Measurements from ENCODE around the gene SZRD1. TPM values are rescaled to one million over a fixed set of nuclear protein-coding genes. Genes with fewer than 3 reads are reported as not detected.
A peak's percentile ranks its signal among the peaks of the same experiment; 100 is the strongest.

The SZRD1 gene
- total RNA-seq, 1 donor from 2014 or later, result 110 TPM

DNA sequence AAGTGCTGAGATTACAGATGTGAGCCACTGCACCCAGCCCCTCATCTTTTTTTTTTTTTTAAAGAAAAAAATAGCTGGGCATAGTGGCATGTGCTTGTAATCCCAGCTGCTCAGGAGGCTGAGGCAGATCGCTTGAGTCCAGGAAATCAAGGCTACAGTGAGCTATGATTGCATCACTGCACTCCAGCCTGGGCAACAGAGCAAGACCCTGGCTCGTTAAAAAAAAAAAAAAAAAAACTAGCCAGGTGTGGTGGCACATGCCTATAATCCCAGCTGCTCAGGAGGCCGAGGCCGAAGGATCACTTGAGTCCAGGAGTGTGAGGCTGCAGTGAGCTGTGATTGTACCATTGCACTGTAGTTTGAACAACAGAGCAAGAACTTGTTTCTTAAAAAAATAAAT is 13.8 kb downstream of the SZRD1 start:
- no peaks in the 10 kb centered on the region for H3K36me3 ChIP-seq
- H3K27me3 ChIP-seq, result no peaks in the 10 kb centered on the region
- H3K27ac ChIP-seq, result no peak overlapping the region
- DNase-seq (no peak), ATAC-seq (no peak)
- H3K4me1 ChIP-seq, result peaks cover 28% of the 10 kb centered on the region
- H3K9me3 ChIP-seq, result no peaks in the 10 kb centered on the region
- intact Hi-C loops (cut with DNase I), result no loop called here
- no peak overlapping the region for H3K4me3 ChIP-seq
- TF ChIP-seq, protein P1, sequence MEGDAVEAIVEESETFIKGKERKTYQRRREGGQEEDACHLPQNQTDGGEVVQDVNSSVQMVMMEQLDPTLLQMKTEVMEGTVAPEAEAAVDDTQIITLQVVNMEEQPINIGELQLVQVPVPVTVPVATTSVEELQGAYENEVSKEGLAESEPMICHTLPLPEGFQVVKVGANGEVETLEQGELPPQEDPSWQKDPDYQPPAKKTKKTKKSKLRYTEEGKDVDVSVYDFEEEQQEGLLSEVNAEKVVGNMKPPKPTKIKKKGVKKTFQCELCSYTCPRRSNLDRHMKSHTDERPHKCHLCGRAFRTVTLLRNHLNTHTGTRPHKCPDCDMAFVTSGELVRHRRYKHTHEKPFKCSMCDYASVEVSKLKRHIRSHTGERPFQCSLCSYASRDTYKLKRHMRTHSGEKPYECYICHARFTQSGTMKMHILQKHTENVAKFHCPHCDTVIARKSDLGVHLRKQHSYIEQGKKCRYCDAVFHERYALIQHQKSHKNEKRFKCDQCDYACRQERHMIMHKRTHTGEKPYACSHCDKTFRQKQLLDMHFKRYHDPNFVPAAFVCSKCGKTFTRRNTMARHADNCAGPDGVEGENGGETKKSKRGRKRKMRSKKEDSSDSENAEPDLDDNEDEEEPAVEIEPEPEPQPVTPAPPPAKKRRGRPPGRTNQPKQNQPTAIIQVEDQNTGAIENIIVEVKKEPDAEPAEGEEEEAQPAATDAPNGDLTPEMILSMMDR (IDR thresholded peaks at IDR 0.05), result no peak

DNA sequence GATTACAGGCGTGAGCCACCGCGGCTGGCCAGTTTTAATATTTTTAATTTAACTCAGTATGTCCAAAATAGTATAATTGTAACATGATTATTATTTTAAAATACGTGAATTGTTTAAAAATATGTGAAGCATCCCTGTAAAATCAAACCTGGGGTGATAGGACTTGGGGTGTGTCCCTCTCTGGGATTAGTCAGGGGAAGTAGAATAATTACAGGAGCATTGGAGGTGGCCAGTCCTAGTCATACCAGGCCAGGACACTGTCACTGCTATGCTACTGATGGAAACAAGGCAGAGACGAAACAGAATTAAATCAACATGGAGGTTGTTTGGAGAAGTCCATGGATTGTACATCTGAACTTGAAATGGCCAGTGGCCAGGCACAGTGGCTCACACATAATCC is 16.8 kb downstream of the SZRD1 start:
- Histone ChIP-seq H3K27ac (no peak overlapping the region), H3K4me3 (no peak overlapping the region), H3K9me3 (no peaks in the 10 kb centered on the region), H3K36me3 (no peaks in the 10 kb centered on the region), H3K4me1 (peaks cover 33% of the 10 kb centered on the region), H3K27me3 (no peaks in the 10 kb centered on the region)
- ATAC-seq, result no peak
- TF ChIP-seq, protein P1 (IDR thresholded peaks at IDR 0.05), result no peak
- intact Hi-C loops (cut with DNase I), result no loop called here
- no peak for DNase-seq

DNA sequence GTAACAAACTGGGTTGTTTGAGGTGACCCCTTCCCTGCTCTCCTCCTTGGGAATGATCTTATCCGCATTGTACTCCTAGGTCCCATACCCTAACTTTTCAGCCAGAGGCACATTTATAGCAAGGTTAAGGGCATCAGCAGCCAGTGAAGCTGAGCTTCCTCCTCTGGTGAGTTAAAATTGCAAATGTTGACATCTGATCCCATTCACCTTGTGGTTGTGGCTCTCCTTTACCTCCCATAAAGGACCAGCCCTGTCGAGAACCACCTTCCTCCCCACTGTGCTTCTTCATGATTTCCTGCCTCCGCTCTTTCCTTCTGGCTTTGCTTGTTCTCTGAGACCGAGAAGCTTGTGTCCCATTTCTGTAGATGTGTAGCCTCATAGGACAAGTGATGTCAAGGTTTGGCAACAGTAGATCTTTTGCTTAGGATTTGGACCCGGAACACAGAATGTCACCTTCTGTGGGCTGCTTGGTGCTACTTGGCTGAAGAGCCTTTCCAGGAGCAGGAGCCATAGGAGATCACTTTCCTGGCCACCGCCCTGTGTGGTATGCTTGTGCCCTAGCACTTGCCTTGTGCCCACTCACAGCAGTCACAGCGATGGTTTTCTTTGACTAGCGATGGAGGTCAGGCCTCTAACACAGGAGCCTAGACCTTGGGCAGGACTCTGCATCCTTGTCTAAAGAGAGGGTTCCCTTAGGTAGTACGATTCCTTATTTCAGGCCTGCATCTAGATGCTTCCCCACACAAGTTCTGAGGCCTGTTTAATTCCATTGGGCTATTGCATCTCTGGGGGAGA is 18.8 kb downstream of the SZRD1 start:
- ATAC-seq (no peak), DNase-seq (no peak)
- H3K9me3 ChIP-seq, result no peaks in the 10 kb centered on the region
- TF ChIP-seq, protein P1 (IDR thresholded peaks at IDR 0.05), result no peak
- peaks cover 33% of the 10 kb centered on the region for H3K4me1 ChIP-seq
- intact Hi-C loops (cut with DNase I), result no loop called here
- H3K36me3 ChIP-seq, result no peaks in the 10 kb centered on the region
- H3K27ac ChIP-seq, result no peak overlapping the region
- no peaks in the 10 kb centered on the region for H3K27me3 ChIP-seq
- no peak overlapping the region for H3K4me3 ChIP-seq

DNA sequence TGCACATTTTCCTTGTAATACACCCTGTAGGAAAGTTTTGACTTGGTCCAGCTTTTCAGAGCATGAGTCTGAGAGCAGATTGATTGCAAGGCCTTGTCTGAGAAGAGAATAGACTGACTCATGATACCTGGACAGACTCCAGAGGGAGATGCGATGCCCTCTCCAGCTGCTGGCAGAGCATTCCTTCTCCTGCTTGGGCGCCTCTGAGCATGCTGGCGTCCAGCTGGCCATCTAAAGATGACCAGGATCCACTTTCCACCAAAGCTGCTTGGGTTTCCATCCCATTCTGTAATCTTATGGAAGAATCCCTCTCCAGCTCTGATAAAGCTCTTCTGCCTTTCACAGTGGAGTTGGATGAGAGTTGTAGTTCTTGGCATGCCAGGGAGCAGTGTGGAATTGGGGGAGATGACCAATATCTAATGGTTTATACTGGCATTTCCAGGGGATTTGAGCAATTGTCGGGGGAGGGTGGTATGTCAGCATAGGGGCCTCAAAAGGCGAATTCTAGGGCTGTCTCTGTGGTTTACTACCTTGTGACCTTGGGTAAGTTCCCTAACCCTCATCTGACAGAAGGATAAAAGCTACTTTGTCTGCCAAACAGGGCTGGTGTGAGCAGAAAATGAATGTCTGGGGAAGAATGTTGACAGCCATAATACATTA is 19.5 kb downstream of the SZRD1 start:
- peak; percentile 32 for ATAC-seq
- intact Hi-C loops (cut with DNase I), result no loop called here

DNA sequence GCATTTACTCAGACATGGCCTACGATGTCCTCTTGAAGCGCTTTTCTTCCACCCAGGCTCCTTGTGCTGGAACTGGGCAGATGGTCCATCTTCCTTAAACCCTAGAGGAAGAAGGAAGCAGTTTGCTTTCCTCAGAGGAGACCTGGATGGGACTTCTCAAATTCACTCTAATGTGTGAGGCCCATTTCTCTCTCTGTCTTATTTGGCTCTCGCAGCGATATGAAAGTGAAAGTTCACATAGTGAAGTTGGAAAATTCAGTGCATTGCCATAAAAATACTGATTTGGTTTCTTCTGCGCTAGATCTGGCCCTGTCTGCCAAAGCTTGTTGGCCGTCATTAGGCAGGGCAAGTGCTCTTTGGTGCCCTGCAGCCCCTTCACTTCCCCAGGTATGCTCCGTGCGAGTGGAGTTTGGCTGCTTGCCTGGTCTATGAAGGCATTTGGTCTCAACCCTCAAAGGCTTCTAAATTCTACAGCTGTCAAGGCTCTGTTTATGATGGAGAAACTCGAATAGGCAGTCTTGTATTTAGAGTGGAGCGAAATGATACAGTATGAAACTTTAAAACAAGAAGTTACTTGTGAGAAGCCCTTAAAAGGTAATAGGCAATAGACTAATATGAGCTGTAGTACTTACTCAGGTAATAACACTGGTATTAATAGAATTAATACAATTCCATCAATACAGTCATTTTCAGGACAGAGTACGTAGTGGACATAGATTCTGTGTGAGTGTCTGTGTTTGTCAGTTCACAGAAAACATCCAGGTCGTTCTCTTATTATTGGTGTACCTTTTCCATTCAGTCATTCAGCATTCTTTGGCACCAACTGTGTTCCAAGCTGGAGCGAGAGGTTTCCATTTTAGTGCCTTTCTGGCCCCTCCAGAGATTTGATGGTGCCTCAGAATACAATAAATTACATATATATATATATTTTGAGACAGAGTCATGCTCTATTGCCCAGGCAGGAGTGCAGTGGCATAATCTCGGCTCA is 20.5 kb downstream of the SZRD1 start:
- Histone ChIP-seq H3K9me3 (no peaks in the 10 kb centered on the region), H3K4me1 (peaks cover 46% of the 10 kb centered on the region), H3K4me3 (peak overlapping the region; percentile 34), H3K27me3 (no peaks in the 10 kb centered on the region), H3K36me3 (no peaks in the 10 kb centered on the region), H3K27ac (peak overlapping the region; percentile 58)
- intact Hi-C loops (cut with DNase I), result no loop called here
- TF ChIP-seq, protein P1 (IDR thresholded peaks at IDR 0.05), result no peak
- DNase-seq, result peak; percentile 77
- peak; percentile 80 for ATAC-seq

More for the DNA sequence above, 19.5 kb downstream of the SZRD1 start:
- TF ChIP-seq, protein P1 (IDR thresholded peaks at IDR 0.05), result no peak
- Histone ChIP-seq H3K9me3 (no peaks in the 10 kb centered on the region), H3K4me1 (peaks cover 37% of the 10 kb centered on the region), H3K27ac (peak overlapping the region; percentile 58), H3K27me3 (no peaks in the 10 kb centered on the region), H3K36me3 (no peaks in the 10 kb centered on the region), H3K4me3 (peak overlapping the region; percentile 34)
- DNase-seq, result no peak
